Osteocyte (in vitro differentiated cells): ENCODE data around the gene ZNF799. TPM values are rescaled to one million over a fixed set of nuclear protein-coding genes. Genes with fewer than 3 reads are reported as not detected.
A peak's percentile ranks its signal among the peaks of the same experiment; 100 is the strongest.
"Not testable (repeated sequence)": the region's sequence is repeated elsewhere in the genome, so short reads cannot be mapped to it uniquely, and the experiment has no call there.

Experiments
- DNase-seq: peaks from one replicate; pipeline ENCODE4 v3.0.0; 2021; ENCODE audit warnings: mixed read lengths; ENCODE audit not compliant: unreplicated experiment; ENCODE audit errors: extremely low spot score
- H3K27ac Mint-ChIP-seq: one replicate; pipeline ENCODE4 v1.8.0; 2021; ENCODE audit warnings: mild to moderate bottlenecking, mixed read lengths; ENCODE audit not compliant: unreplicated experiment
- H3K27me3 Mint-ChIP-seq: one replicate; pipeline ENCODE4 v1.8.0; 2021; ENCODE audit warnings: mixed read lengths; ENCODE audit not compliant: unreplicated experiment
- H3K36me3 Mint-ChIP-seq: one replicate; pipeline ENCODE4 v1.8.0; 2021; ENCODE audit warnings: mixed read lengths; ENCODE audit not compliant: unreplicated experiment
- H3K4me1 Mint-ChIP-seq: one replicate; pipeline ENCODE4 v1.8.0; 2021; ENCODE audit warnings: mixed read lengths; ENCODE audit not compliant: unreplicated experiment
- H3K4me3 Mint-ChIP-seq: one replicate; pipeline ENCODE4 v1.8.0; 2021; ENCODE audit warnings: mild to moderate bottlenecking, moderate library complexity, mixed read lengths; ENCODE audit not compliant: unreplicated experiment
- H3K9me3 Mint-ChIP-seq: one replicate; pipeline ENCODE4 v1.8.0; 2021; ENCODE audit warnings: mixed read lengths; ENCODE audit not compliant: unreplicated experiment
- CTCF ChIP-seq: fragments of 200-600 bp; sonication (generic); IDR thresholded peaks from 2 replicates; pipeline ENCODE4 v1.5.0; 2021; ENCODE audit warnings: antibody characterized with exemption, mild to moderate bottlenecking, moderate library complexity
- long read RNA-seq: library from polyadenylated mRNA; unstranded; transcript quantifications from one replicate; pipeline ENCODE4 v2.0.0, GENCODE V29; 2021
- total RNA-seq: library from RNA; stranded (reverse); gene quantifications from 2 replicates; pipeline ENCODE4 v1.2.1, GENCODE V29; 2021

ZNF799 gene
- 1.7 and 2.1 TPM in 2 replicates for total RNA-seq
- long read RNA-seq, full-length matches to known transcripts, result 21 of 24 reads
- long read RNA-seq, partial matches to known transcripts, result 0 of 24 reads
- long read RNA-seq, other reads (novel, unspliced or antisense), result 3 of 24 reads

DNA sequence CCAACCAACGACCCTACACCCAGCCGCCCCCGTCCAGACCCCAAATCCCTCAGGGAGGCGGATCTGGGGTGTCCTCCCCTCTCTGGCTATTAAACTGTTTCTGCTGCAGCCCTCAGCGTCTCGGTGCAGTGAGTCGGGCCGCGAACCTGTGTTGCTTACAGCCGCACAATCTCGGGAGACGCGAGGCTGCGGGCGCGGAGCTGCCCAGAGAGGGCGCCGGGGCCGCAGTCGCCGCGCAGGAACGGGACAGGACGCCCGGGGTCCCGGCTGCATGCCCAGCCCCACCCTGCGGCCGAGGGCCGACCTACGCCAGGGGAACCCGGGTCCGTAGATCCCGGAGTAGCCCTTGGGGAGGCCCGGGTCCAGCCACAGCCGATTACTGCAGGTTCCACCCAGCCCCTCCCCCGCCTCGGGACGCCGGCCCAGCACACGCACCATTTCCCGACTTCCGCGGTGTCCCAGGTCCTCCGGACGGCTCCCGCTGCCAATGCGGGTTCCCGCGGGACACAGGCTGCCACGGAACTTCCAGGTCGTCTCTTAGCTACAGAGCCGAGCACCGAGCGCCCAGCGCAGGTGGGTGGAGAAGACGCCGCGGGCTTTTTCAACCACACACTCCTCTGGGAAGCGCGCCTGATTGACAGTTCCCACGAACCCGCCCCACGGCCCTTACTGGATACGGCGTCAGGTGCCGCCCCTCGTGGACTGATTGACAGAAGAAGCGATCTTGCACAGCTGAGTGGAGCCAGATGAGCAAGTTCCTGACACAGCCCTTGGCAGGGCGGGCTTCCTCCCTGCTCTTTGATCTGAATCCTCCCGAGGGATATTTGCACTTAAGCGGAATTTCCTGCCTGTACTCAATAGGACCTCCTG is at the start of gene ZNF799:
Gene ZNF799 (minus strand): TSS at position 639 of the 870 bp plus-strand sequence. CDS start 201 bp downstream, at position 438.
- no peaks in the 10 kb centered on the region for H3K27me3 Mint-ChIP-seq
- peak within 1 kb of the TSS; percentile 93 for H3K4me3 Mint-ChIP-seq
- DNase-seq, result peak; percentile 96
- peak; percentile 32 for TF ChIP-seq CTCF
- peaks cover 13% of the 10 kb centered on the region for H3K9me3 Mint-ChIP-seq
- H3K27ac Mint-ChIP-seq, result peak within 1 kb of the TSS; percentile 85
- H3K36me3 Mint-ChIP-seq, result peaks cover 6% of the 10 kb centered on the region
- H3K4me1 Mint-ChIP-seq, result peaks cover 7% of the 10 kb centered on the region

DNA sequence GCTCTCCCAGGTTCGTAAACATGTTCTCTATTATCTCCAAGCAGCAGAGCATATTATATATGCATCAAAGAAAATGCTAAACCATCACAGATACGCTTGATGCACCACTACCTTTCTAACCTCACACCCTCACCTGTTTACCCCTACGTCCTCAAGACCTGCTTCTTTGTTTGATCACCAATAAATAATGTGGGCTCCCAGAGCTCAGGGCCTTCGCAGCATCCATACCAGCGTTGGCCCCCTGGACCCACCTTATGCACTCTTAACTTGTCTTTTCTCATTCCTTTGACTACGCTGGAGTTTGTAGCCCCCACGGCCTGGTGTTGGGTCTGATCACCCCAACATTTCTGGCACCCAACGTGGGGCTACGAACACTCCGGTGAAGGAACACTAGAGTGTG is 49.8 kb upstream of the ZNF799 start:
- Mint-ChIP-seq H3K36me3 (peaks cover 18% of the 10 kb centered on the region), H3K4me3 (no peak overlapping the region), H3K27ac (no peak overlapping the region), H3K9me3 (peaks cover 41% of the 10 kb centered on the region), H3K27me3 (no peaks in the 10 kb centered on the region), H3K4me1 (no peaks in the 10 kb centered on the region)
- no peak for DNase-seq
- no peak for TF ChIP-seq CTCF

DNA sequence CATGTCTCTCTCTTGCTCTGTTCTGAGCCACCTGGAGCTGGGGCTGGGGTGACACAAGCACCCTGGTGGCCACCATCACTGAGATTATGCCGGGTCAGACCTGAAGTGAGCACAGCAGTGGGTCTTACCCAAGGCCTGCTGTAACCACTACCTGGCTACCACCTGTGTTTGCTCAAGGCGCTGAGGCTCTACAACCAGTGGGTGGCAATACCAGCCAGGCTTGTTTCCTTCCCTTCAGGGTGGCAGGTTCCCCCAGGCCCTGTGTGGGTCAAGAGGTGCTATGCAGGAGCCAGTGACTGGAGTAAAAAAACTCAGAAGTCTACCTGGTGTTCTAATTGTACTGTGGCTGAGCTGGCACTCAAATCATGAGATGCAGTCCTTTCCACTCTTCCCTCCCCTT is 47.7 kb upstream of the ZNF799 start:
- Mint-ChIP-seq H3K36me3 (peaks cover 17% of the 10 kb centered on the region), H3K4me1 (no peaks in the 10 kb centered on the region), H3K27ac (no peak overlapping the region), H3K27me3 (no peaks in the 10 kb centered on the region), H3K4me3 (no peak overlapping the region), H3K9me3 (peaks cover 43% of the 10 kb centered on the region)
- TF ChIP-seq CTCF, result no peak
- DNase-seq, result no peak

DNA sequence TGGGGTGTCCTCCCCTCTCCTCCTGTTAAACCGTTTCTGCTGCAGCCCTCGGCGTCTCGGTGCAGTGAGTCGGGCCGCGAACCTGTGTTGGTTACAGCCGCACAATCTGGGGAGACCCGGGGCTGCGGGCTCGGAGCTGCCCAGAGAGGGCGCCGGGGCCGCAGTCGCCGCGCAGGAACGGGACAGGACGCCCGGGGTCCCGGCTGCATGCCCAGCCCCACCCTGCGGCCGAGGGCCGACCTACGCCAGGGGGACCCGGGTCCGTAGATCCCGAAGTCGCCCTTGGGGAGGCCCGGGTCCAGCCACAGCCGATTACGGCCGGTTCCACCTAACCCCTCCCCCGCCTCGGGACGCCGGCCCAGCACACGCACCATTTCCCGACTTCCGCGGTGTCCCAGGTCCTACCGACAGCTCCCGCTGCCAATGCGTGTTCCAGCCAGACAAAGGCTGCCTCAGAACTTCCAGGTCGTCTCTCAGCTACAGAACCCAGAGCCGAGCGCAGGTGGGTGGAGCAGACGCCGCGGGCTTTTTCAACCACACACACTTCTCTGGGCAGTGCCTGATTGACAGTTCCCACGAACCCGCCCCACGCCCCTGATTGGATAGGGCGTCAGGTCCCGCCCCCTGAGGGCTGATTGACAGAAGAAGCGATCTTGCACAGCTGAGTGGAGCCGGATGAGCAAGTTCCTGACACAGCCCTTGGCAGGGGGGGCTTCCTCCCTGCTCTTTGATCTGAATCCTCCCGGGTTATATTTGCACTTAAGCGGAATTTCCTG is 39.7 kb upstream of the ZNF799 start, which contains the start of gene ZNF443:
Gene ZNF443 (minus strand): TSS at position 481 of the 776 bp plus-strand sequence. CDS start 107 bp downstream, at position 374.
- H3K9me3 Mint-ChIP-seq, result peaks cover 19% of the 10 kb centered on the region

GRCh38 chr19:12439686-12440540 is 38.8 kb upstream of the ZNF799 start:
- H3K36me3 Mint-ChIP-seq, H3K4me1 Mint-ChIP-seq, H3K27me3 Mint-ChIP-seq, DNase-seq: not testable (repeated sequence)
- Mint-ChIP-seq H3K9me3 (peaks cover 18% of the 10 kb centered on the region), H3K4me3 (peak overlapping the region; percentile 100), H3K27ac (peak overlapping the region; percentile 57)

More for the DNA sequence above, 39.7 kb upstream of the ZNF799 start, which contains the start of gene ZNF443:
- Mint-ChIP-seq H3K4me1 (peaks cover 6% of the 10 kb centered on the region), H3K36me3 (peaks cover 2% of the 10 kb centered on the region), H3K27me3 (no peaks in the 10 kb centered on the region), H3K4me3 (peak within 1 kb of the TSS; percentile 100), H3K27ac (peak within 1 kb of the TSS; percentile 95)
- peak; percentile 99 for DNase-seq
- TF ChIP-seq CTCF, result peak; percentile 15

DNA sequence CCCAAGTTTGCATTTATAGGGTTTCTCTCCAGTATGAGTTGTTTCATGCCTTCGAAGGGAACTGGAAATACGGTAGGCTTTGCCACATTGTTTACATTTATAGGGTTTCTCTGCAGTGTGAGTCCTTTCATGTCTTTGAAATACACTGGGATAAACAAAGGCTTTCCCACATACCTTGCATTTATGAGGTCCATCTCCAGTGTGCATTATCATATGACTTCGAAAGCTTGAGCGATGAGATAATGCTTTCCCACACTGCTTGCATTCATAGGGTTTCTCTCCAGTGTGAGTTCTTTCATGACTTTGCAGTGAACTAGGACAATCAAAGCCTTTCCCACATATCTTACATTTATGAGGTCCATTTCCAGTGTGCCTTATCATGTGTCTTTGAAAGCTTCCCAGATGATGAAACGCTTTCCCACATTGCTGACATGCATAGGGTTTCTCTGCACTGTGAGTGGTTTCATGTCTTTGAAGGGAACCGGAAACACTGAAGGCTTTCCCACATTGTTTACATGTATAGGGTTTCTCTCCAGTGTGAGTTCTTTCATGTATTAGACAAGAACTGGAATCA is 29.7 kb upstream of the ZNF799 start:
- H3K4me1 Mint-ChIP-seq, DNase-seq, H3K27ac Mint-ChIP-seq, H3K4me3 Mint-ChIP-seq, H3K27me3 Mint-ChIP-seq: not testable (repeated sequence)
- Mint-ChIP-seq H3K36me3 (peaks cover 32% of the 10 kb centered on the region), H3K9me3 (peaks cover 18% of the 10 kb centered on the region)
